AG04449 (cell line): ENCODE measurements around the gene C5orf22.
"Not testable (repeated sequence)": the region's sequence is repeated elsewhere in the genome, so short reads cannot be mapped to it uniquely, and the experiment has no call there.

ENCODE experiments used
- CTCF ChIA-PET: fragments of 350-600 bp; formaldehyde crosslinking; extraction: SDS; loops from one replicate; lab custom pipeline; 2021; ENCODE audit warnings: antibody characterized with exemption; lab: Yijun Ruan, JAX
- POLR2A ChIA-PET: fragments of 400-600, 350-600 bp; formaldehyde crosslinking; extraction: SDS; loops from one replicate; lab custom pipeline; 2020; ENCODE audit warnings: antibody characterized with exemption, inconsistent platforms; lab: Yijun Ruan, JAX
- DNase-seq: peaks from one replicate; pipeline ENCODE4 v3.0.0-alpha.2; 2010; ENCODE audit warnings: low read depth, low spot score
- H3K4me3 ChIP-seq: 2 replicates; pipeline ENCODE4 v1.5.1; 2011; ENCODE audit warnings: low read depth, mild to moderate bottlenecking, control low read depth, low read length
- CTCF ChIP-seq: IDR thresholded peaks from one replicate; pipeline ENCODE4 v1.5.1; 2011; ENCODE audit warnings: mild to moderate bottlenecking, moderate library complexity, low read length, control low read depth, inconsistent platforms; ENCODE audit not compliant: insufficient read depth; ENCODE audit errors: missing control alignments

C5orf22 gene

DNA sequence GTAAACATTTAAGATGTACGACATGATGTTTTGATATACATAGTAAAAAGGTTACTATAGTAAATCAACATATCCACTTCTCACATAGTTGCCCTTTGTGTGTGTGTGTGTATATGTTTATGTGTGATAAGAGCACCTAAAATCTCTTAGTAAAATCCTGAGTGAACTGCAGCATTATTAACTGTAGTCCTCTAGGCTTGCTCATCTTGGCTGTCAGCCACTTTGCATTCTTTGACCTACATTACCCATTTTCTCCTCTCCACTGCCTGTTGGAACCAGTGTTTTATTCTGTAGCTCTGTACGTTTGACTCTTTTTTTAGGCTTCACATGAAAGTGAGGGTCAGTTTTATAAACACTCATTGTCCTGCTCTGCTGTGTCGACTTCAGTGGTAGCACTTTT, 24.4 kb downstream of the C5orf22 start:
- TF ChIP-seq CTCF: no peak
- ChIA-PET POLR2A (no interaction called here), CTCF (interaction anchor here (2.3 kb wide), 1 partner anchor 537 kb away, joined by 4 read pairs; no protein-coding TSS in a partner anchor)
- no peak for DNase-seq
- H3K4me3 ChIP-seq: no peak overlapping the region

DNA sequence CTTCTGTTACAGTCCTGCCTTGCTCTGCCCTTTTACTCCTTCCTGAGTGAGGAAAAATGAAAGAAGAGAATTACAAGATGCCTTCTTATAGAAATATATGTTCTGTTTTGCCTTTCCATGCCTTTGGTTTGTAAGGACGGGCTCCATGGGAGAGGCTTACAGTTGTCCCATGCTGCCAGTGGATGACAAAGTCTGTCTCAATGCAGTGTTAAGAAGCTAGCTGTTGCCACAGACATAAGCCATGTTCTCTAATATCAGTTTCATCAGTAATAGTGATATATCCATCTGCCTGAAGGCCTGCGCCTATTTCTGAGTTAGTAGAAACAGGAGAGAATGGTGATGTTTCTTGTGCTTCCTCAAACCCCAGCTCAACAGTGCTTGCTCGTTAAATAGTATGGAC, 27.8 kb downstream of the C5orf22 start:
- TF ChIP-seq CTCF: no peak
- no peak overlapping the region for H3K4me3 ChIP-seq
- no peak for DNase-seq
- POLR2A ChIA-PET: no interaction called here
- CTCF ChIA-PET: no interaction called here

GRCh38 chr5:31561946-31562345, 29.8 kb downstream of the C5orf22 start:
- POLR2A ChIA-PET: no interaction called here
- CTCF ChIA-PET: no interaction called here
- no peak for DNase-seq
- no peak for TF ChIP-seq CTCF
- no peak overlapping the region for H3K4me3 ChIP-seq

DNA sequence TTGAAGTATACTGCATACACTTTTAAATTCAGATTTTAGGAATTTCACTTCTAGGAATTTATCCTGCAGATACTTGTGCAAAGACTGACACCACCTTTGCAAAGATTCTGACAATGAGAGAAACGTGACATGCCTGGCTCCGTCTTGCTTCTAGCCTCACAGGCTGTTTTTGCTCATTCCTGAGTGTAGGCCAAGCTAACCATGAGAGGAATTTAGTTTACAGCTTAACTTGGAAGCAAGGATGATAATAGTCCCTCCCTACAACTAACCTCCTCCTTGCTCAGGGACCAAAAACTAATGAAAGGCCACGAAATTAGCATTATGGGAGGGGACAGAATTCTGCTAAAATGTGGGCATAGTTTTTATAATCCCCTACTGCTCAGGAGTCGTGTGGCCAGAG, 31.1 kb downstream of the C5orf22 start:
- H3K4me3 ChIP-seq: no peak overlapping the region
- CTCF ChIA-PET: no interaction called here
- TF ChIP-seq CTCF: no peak
- POLR2A ChIA-PET: no interaction called here
- no peak for DNase-seq

DNA sequence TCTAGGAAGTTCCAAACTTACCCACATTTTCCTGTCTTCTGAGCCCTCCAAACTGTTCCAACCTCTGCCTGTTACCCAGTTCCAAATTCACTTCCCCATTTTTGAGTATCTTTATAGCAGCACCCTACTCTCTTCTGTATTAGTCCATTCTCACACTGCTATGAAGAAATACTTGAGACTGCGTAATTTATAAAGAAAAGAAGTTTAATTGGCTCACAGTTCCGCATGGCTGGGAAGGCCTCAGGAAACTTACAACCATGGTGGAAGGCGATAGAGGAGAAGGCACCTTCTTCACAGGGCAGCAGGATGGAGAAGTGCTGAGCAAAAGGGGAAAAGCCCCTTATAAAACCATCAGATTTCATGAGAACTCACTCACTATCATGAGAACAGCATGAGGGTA, 34.3 kb downstream of the C5orf22 start:
- H3K4me3 ChIP-seq, POLR2A ChIA-PET, CTCF ChIA-PET, DNase-seq: not testable (repeated sequence)

GRCh38 chr5:31568302-31568835, 36.3 kb downstream of the C5orf22 start:
- ChIA-PET POLR2A (no interaction called here), CTCF (interaction anchor here (1.1 kb wide), 1 partner anchor 14 kb away, joined by 3 read pairs; no protein-coding TSS in a partner anchor)
- no peak for TF ChIP-seq CTCF
- no peak overlapping the region for H3K4me3 ChIP-seq
- no peak for DNase-seq

- no peak for DNase-seq
- CTCF ChIA-PET: interaction anchor here (1.1 kb wide), 1 partner anchor 13 kb away, joined by 3 read pairs; no protein-coding TSS in a partner anchor
- POLR2A ChIA-PET: no interaction called here
- TF ChIP-seq CTCF: no peak
- H3K4me3 ChIP-seq: no peak overlapping the region
Measured at GRCh38 chr5:31569068-31569467, 37.0 kb downstream of the C5orf22 start.
